Lower leg skin (tissue), 3 donors: Measurements from ENCODE around the gene TNS3.

Experiments used
- CTCF ChIP-seq, 3 donors: fragments of 450-650 bp; IDR thresholded peaks; one replicate each; pipeline ENCODE4 v1.5.1; 2016; ENCODE audit warnings: antibody characterized with exemption in 3 of 3, mild to moderate bottlenecking in 3 of 3, moderate library complexity in 2 of 3
- POLR2A ChIP-seq, 2 donors: fragments of 450-650 bp; IDR thresholded peaks; one replicate each; pipeline ENCODE4 v1.6.1; 2016 to 2017; ENCODE audit warnings: antibody characterized with exemption in 2 of 2, mild to moderate bottlenecking in 1 of 2, moderate library complexity in 1 of 2

- TF ChIP-seq CTCF (IDR thresholded peaks at IDR 0.05) (no peak), POLR2A (IDR thresholded peaks at IDR 0.05) (no peak)
Observed at GRCh38 chr7:47382200-47382599, 199.7 kb downstream of the TNS3 start.
